HL-60/S4 treated with retinoic acid at 250 ng/mL for 4 days and 3 days (cell line): ENCODE data around the gene ANO8.

Experiments used
- in situ Hi-C: fragments of 300-500 bp; cut with MboI; formaldehyde crosslinking; loops from 2 replicates; pipeline ENCODE4 v1.7.0; 2022; ENCODE audit warnings: low sequenced_read_pairs

The ANO8 gene

GRCh38 chr19:17346109-17346671, 11.5 kb upstream of the ANO8 start:
- in situ Hi-C loops: no loop called here

GRCh38 chr19:17341845-17342244, 7.2 kb upstream of the ANO8 start:
- in situ Hi-C loops: no loop called here

- in situ Hi-C loops: no loop called here
Measured at GRCh38 chr19:17341386-17341785, 6.7 kb upstream of the ANO8 start.

GRCh38 chr19:17340871-17341357, 6.3 kb upstream of the ANO8 start:
- in situ Hi-C loops: no loop called here

DNA sequence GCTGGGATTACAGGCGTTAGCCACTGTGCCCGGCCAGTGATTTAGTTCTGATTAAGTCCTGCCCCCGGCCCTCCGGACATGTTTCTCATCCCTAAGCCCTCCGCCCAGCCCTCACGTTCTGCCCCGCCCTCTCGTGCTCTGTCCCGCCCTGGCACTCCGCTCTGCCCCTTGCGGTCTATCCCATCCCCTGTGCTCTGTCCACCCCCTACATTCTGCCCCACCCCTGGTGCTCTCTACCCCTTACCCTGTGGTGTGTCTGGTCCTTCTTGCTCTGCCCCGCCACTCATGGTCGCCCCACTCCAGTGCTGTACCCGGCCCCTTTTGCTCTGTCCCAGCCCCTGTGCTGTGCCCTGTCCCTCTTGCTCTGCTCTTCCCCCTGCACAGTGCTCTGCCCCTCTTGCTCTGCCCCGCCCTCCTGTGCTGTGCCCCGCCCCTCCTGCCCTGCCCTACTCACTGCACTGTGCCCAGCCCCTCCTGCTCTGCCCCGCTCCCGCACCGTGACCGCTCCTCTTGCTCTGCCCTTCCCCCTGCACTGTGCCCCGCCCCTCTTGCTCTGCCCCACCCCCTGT, 5.7 kb upstream of the ANO8 start:
- in situ Hi-C loops: no loop called here

GRCh38 chr19:17339088-17339741, 4.6 kb upstream of the ANO8 start:
- in situ Hi-C loops: no loop called here

GRCh38 chr19:17338433-17339078, 3.9 kb upstream of the ANO8 start:
- in situ Hi-C loops: no loop called here

GRCh38 chr19:17337675-17338432, 3.2 kb upstream of the ANO8 start:
- in situ Hi-C loops: no loop called here

GRCh38 chr19:17336872-17337674, 2.4 kb upstream of the ANO8 start, which contains the start of gene GTPBP3:
Gene GTPBP3, plus strand, starts transcription at chr19:17337553. Its CDS starts 59 bp downstream, at chr19:17337612.
- in situ Hi-C loops: no loop called here

DNA sequence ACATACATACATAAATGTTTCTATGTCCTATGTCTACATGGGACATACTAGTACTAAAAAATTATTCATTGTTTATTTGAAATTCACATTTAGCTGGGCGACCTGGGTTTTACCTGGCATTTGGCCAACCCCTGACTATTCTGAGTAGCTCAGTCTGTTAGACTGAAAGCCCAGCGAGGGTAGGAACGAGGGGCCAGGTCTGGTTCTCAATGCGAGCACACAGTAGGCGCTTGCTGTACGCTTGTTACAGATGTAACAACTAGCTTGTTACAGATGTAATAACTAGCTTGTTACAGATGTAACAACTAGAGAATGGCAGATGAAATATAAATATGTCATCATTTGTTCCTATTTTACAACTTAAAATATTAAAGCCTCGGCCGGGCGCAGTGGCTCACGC, 920 bp upstream of the ANO8 start:
- in situ Hi-C loops: no loop called here

- in situ Hi-C loops: no loop called here
Measured at GRCh38 chr19:17333611-17334413, 843 bp downstream of the ANO8 start.

DNA sequence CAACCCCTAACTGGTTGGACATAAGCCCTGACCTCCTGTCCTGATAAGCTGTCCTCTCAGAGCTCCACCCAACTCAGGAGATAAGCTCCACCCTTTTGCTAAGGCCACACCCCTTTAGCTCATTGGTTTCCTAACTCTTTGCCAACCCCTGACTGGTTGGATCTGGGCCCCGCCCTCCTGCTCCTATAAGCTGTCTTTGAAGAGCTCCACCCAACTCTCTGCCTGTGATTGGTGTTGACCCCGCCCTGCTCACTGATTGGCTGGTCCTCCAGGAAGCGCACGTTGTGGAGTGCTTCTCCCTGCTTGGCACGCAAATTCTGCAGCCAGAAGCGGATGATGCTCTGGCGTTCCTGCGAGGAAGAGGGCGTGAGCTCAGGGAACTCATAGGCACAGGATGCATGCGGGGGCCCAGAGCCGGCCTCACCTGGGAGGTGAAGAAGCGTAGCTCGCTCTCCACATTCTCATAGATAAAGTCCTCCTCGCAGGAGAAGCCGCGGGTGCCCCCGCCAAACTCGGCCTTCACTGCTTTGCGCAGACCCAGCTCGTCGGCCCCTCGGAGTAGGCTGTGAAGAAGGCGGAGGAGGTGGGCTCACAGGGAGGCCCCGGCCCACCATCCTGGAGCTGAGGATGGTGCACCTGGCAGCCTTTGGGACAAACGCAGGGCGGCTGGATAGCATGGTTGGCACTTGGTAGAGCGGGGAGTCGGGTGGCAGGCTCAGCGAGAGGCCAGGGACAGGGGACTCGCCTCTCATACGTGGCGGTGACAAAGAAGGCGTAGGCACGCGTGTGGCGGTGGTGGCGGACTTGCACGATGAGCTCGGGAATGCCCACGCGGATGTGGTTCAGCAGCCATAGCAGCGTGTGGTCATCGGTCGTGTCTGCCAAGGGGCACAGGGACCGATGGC, 1.7 kb downstream of the ANO8 start:
- in situ Hi-C loops: no loop called here

GRCh38 chr19:17332360-17332676, 2.3 kb downstream of the ANO8 start:
- in situ Hi-C loops: no loop called here

DNA sequence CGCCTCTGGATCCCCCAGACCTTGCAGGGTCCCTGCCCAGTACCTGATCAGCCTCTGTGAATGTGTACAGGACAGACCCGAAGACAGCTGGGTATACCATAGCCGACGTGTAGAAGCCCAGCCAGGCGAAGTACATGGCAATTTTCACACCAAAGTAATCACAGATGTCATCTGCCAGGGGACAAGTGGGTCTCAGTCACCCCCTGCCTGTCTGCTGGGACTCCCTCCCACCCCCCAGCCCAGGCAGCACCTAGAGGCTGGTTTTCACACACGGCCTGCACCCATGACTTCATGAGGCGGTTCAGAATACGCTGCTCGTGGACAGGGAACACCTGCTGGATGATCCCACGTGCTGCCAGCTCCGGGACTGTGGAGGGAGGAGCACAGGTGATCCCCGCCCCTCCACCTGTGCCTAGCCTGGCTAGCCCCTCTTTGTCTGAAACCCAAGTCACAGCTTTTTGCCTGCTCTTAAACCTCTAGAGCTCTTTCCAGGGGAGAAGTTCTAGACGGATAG, 3.6 kb downstream of the ANO8 start:
- in situ Hi-C loops: no loop called here

DNA sequence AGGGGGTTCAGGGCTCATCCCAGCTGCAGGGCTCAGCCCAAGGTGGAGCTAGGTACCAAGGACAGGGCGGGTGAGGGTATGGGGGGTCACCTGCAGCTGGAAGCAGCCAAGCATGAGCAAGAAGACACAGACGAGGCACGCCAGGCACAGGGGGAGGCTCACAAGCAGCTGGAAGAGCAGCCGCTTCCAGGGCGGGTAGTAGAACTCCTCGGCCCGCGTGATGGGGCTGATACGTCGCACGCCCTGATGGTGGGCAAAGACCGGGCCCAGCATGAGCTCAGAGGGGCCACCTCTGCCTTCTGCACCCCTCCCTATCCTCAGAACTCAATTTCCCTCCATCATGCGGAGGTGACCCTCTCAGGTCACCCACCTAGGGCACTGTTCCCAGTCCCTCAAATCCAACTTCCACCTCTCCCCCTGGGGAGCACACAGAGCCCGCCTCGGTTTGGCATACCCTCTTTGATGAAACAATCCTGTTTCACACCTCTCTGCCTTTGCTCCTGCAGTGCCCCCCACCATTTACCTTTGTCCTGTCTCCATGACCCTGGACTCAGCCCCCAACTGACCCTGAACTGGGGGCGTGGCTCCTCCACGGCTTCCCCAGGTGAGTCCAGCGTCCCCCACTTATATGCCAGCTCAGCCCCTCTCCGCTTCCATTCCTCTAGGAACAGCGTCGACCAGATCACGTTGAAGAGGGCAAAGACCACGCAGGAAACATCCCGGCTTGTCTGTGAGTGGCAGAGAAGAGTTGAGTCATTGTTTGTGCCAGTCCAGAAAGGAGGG, 4.2 kb downstream of the ANO8 start:
- in situ Hi-C loops: no loop called here

DNA sequence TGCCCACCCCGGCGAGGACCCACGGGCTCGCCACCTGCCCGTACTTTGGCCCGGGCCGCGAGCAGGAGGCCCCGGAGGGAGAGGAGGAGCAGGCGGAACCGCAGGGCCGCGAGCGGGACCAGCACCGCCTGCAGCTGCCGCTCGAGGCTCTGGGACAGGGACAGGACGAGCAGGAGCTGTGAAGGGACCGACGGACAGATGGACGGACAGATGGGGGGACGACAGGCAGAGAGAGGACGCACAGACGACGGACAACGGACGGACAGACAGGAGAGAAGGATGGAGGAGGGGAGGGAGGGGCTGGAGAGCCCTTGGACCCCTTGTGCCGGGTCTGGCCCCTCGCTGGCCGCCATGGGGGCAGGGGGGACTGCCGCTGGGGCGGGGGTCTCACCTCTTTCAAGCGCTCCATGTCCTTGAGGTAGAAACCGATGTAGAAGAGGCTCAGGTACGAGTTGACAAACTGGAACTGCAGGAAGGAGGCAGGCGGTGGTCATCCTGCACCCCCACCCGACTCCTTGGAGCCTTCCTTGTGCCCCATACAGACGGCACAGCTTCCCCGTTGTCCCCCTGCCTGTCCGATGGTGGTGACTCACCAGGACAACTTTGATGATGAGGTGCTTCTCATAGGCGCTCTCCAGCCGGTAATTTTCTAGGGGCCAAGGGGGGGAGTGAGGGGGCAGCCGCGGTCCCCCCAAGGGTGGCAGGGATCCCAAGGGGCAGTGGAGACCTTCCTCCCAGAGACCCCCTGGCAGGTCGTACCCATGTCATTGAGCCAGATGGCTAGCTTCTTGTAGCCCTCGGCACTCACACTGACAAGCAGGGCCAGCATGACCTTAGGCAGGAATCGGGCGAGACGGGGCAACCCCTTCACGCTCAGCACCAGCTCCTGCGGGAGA, 5.0 kb downstream of the ANO8 start:
- in situ Hi-C loops: no loop called here
